A673 (cell line): ENCODE results near the gene PDAP1. TPM values are rescaled to one million over a fixed set of nuclear protein-coding genes. Genes with fewer than 3 reads are reported as not detected.
A peak's percentile ranks its signal among the peaks of the same experiment; 100 is the strongest.

ENCODE experiments used
- BruUV-seq: library from RNA; stranded (reverse); fragments of 400-500 nt; replicated peaks from 2 replicates; lab custom pipeline; 2021; lab: Mats Ljungman, UMichigan
- CTCF ChIA-PET: fragments of 300-600 bp; sonication (Branson Sonifier 250); formaldehyde crosslinking; loops from one replicate; lab custom pipeline; 2022; ENCODE audit warnings: antibody characterized with exemption; lab: Charles Lee
- POLR2A ChIA-PET: fragments of 300-600 bp; sonication (Branson Sonifier 250); formaldehyde crosslinking; loops from one replicate; lab custom pipeline; 2022; ENCODE audit warnings: antibody characterized with exemption; ENCODE audit not compliant: low non-redundant PET; lab: Charles Lee
- DNase-seq: peaks from one replicate; pipeline ENCODE4 v3.0.0-alpha.2; 2015; ENCODE audit warnings: low spot score
- H3K27ac ChIP-seq: fragments of 200-600 bp; sonication (generic); 2 replicates; pipeline ENCODE4 v1.5.1; 2016; ENCODE audit warnings: mixed run types, low read depth, mild to moderate bottlenecking, mixed read lengths, antibody characterized with exemption, low read length; ENCODE audit not compliant: poor library complexity, severe bottlenecking
- H3K27me3 ChIP-seq: fragments of 200-600 bp; sonication (generic); replicated peaks from 2 replicates; pipeline ENCODE4 v1.6.1; 2017; ENCODE audit warnings: mixed run types, low read depth, mild to moderate bottlenecking, mixed read lengths, antibody characterized with exemption, low read length; ENCODE audit not compliant: insufficient read depth, poor library complexity
- H3K36me3 ChIP-seq: fragments of 200-600 bp; sonication (generic); 2 replicates; pipeline ENCODE4 v1.6.1; 2016; ENCODE audit warnings: mixed run types, mild to moderate bottlenecking, mixed read lengths, antibody characterized with exemption, low read length; ENCODE audit not compliant: insufficient read depth, poor library complexity, severe bottlenecking
- H3K4me1 ChIP-seq: fragments of 200-600 bp; sonication (generic); 2 replicates; pipeline ENCODE4 v1.6.1; 2017; ENCODE audit warnings: mixed run types, mild to moderate bottlenecking, mixed read lengths, antibody characterized with exemption, low read length; ENCODE audit not compliant: insufficient read depth, poor library complexity, severe bottlenecking
- H3K4me3 ChIP-seq: fragments of 200-600 bp; sonication (generic); 2 replicates; pipeline ENCODE4 v1.5.1; 2016; ENCODE audit warnings: low read depth, mixed run types, mild to moderate bottlenecking, mixed read lengths, low read length; ENCODE audit not compliant: poor library complexity, severe bottlenecking
- H3K9me3 ChIP-seq: fragments of 200-600 bp; sonication (generic); 2 replicates; pipeline ENCODE4 v1.6.1; 2016; ENCODE audit warnings: mixed run types, low read depth, mild to moderate bottlenecking, mixed read lengths, antibody characterized with exemption, low read length; ENCODE audit not compliant: poor library complexity, severe bottlenecking
- CTCF ChIP-seq: fragments of 300-800, 200-600 bp; sonication (generic); conservative IDR thresholded peaks from 2 replicates; pipeline ENCODE4 v1.5.1; 2017; ENCODE audit warnings: low read depth, mild to moderate bottlenecking, antibody characterized with exemption, low read length, moderate library complexity, mixed read lengths
- EZH2 ChIP-seq: fragments of 200-600 bp; sonication (generic); IDR thresholded peaks from 2 replicates; pipeline ENCODE4 v1.6.1; 2017; ENCODE audit warnings: borderline replicate concordance, low read depth, mild to moderate bottlenecking, mixed read lengths, antibody characterized with exemption, low read length; ENCODE audit not compliant: poor library complexity, severe bottlenecking
- intact Hi-C: fragments of 100-400 bp; cut with micrococcal nuclease; formaldehyde crosslinking; loops from one replicate; pipeline ENCODE4 v1.10.0; 2022; ENCODE audit not compliant: unreplicated experiment
- total RNA-seq: library from RNA; stranded (reverse); gene quantifications from 2 replicates; pipeline ENCODE4 v1.2.3, GENCODE V29; 2021

Gene PDAP1
- total RNA-seq, 1 experiment from 2014 or later: 164 TPM

GRCh38 chr7:99393355-99394187, 14.8 kb downstream of the PDAP1 start:
- ChIA-PET POLR2A (no interaction called here), CTCF (no interaction called here)
- H3K27ac ChIP-seq: peak overlapping the region; percentile 56
- H3K4me1 ChIP-seq: peaks cover 4% of the 10 kb centered on the region
- no peaks in the 10 kb centered on the region for H3K27me3 ChIP-seq
- peaks cover 33% of the 10 kb centered on the region for H3K36me3 ChIP-seq
- H3K9me3 ChIP-seq: no peaks in the 10 kb centered on the region
- peak; percentile 51 for DNase-seq
- peak overlapping the region; percentile 63 for H3K4me3 ChIP-seq
- BruUV-seq: no TSS peak
- intact Hi-C loops: no loop called here
- no peak for TF ChIP-seq CTCF
- no peak for TF ChIP-seq EZH2

- no TSS peak for BruUV-seq
- Histone ChIP-seq H3K4me1 (peaks cover 4% of the 10 kb centered on the region), H3K27ac (peak overlapping the region; percentile 56), H3K4me3 (peak overlapping the region; percentile 63), H3K9me3 (no peaks in the 10 kb centered on the region), H3K27me3 (no peaks in the 10 kb centered on the region), H3K36me3 (peaks cover 27% of the 10 kb centered on the region)
- intact Hi-C loops: no loop called here
- DNase-seq: peak; percentile 71
- POLR2A ChIA-PET: no interaction called here
- TF ChIP-seq EZH2 (no peak), CTCF (no peak)
- CTCF ChIA-PET: no interaction called here
Observed at GRCh38 chr7:99392659-99393354, 15.6 kb downstream of the PDAP1 start.

GRCh38 chr7:99392046-99392445, 16.4 kb downstream of the PDAP1 start:
- Histone ChIP-seq H3K9me3 (no peaks in the 10 kb centered on the region), H3K36me3 (peaks cover 20% of the 10 kb centered on the region), H3K27ac (no peak overlapping the region), H3K4me1 (peaks cover 4% of the 10 kb centered on the region), H3K4me3 (peak overlapping the region; percentile 63), H3K27me3 (no peaks in the 10 kb centered on the region)
- POLR2A ChIA-PET: no interaction called here
- DNase-seq: no peak
- intact Hi-C loops: no loop called here
- no TSS peak for BruUV-seq
- CTCF ChIA-PET: no interaction called here
- TF ChIP-seq CTCF (no peak), EZH2 (no peak)
